NCI-H2171 treated with DMSO at 0.1 percent for 48 hours (cell line): ENCODE results near the gene TEAD4.

Experiments
- DNase-seq: peaks from one replicate; lab custom pipeline; 2025; lab: John Stamatoyannopoulos, UW

Gene TEAD4

GRCh38 chr12:3002646-3003045 is 43.4 kb downstream of the TEAD4 start:
- peak; percentile 88 for DNase-seq

GRCh38 chr12:3003357-3003992 is 44.3 kb downstream of the TEAD4 start:
- peak; percentile 29 for DNase-seq

GRCh38 chr12:3004655-3005565 is 45.7 kb downstream of the TEAD4 start:
- peak; percentile 43 for DNase-seq

GRCh38 chr12:3005736-3006135 is 46.5 kb downstream of the TEAD4 start:
- no peak for DNase-seq

GRCh38 chr12:3009780-3010179 is 50.6 kb downstream of the TEAD4 start:
- DNase-seq: no peak

- no peak for DNase-seq
These were observed 51.2 kb downstream of the TEAD4 start for GRCh38 chr12:3010214-3010930.

GRCh38 chr12:3012786-3013185 is 53.6 kb downstream of the TEAD4 start:
- DNase-seq: no peak

GRCh38 chr12:3014641-3015040 is 55.4 kb downstream of the TEAD4 start:
- no peak for DNase-seq

- DNase-seq: no peak
These were observed 56.2 kb downstream of the TEAD4 start for GRCh38 chr12:3015356-3015755.

GRCh38 chr12:3016191-3016590 is 57.0 kb downstream of the TEAD4 start:
- DNase-seq: no peak

GRCh38 chr12:3017281-3017680 is 58.1 kb downstream of the TEAD4 start:
- DNase-seq: no peak

- no peak for DNase-seq
These were observed 59.2 kb downstream of the TEAD4 start for GRCh38 chr12:3018284-3019004.

- DNase-seq: no peak
These were observed 59.9 kb downstream of the TEAD4 start for GRCh38 chr12:3019005-3019680.

GRCh38 chr12:3020399-3020798 is 61.2 kb downstream of the TEAD4 start:
- DNase-seq: no peak

- DNase-seq: no peak
These were observed 61.7 kb downstream of the TEAD4 start for GRCh38 chr12:3020850-3021435.

GRCh38 chr12:3022411-3022810 is 63.2 kb downstream of the TEAD4 start:
- DNase-seq: no peak

GRCh38 chr12:3022961-3023360 is 63.8 kb downstream of the TEAD4 start:
- no peak for DNase-seq

GRCh38 chr12:3028108-3028507 is 68.9 kb downstream of the TEAD4 start:
- no peak for DNase-seq

GRCh38 chr12:3030821-3031429 is 71.7 kb downstream of the TEAD4 start:
- DNase-seq: no peak

- no peak for DNase-seq
These were observed 73.0 kb downstream of the TEAD4 start for GRCh38 chr12:3032161-3032560.
